ENCODE data around the gene CLGN. TPM values are rescaled to one million over a fixed set of nuclear protein-coding genes. Genes with fewer than 3 reads are reported as not detected.

CLGN gene
- total RNA-seq, 1 donor from 2014 or later: not detected

DNA sequence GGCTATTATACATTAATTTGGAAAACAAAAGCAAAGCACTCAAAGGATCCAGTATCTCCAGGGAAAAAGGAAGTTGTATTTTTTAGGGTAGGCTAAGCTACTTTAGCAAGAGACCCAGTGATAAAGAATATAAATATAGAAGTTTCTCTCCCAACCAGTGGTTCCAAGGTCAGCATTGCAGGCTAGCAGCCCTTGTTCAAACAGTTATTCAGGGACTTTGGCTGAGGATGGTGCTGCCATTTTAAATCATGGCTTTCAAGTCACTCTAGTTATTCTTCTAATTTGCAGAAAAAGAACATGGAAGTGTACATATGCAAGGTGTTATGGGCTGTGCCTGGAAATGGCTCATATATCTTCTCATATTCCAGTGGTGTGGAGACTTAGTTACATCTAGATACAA, 44.7 kb downstream of the CLGN start:
- DNase-seq (ENCODE audit: low spot score): no peak

DNA sequence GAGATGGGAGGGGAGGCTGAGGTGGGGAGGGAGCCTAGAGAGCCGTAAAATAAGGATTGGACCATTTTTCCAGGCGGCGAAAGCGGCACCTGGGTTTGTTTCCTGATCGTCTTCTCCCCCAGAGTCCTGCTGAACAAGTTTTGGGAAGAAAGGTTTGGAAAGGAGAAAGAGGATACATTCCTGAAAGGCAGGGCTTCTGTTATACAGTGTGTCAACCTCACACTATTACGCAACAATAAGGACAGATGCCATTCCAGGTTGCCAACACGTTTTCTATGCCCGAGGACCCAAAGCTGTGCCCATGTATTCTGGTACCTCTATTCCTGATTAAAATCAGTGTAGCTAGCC, 53.3 kb downstream of the CLGN start:
- DNase-seq (ENCODE audit: low spot score): no peak

DNA sequence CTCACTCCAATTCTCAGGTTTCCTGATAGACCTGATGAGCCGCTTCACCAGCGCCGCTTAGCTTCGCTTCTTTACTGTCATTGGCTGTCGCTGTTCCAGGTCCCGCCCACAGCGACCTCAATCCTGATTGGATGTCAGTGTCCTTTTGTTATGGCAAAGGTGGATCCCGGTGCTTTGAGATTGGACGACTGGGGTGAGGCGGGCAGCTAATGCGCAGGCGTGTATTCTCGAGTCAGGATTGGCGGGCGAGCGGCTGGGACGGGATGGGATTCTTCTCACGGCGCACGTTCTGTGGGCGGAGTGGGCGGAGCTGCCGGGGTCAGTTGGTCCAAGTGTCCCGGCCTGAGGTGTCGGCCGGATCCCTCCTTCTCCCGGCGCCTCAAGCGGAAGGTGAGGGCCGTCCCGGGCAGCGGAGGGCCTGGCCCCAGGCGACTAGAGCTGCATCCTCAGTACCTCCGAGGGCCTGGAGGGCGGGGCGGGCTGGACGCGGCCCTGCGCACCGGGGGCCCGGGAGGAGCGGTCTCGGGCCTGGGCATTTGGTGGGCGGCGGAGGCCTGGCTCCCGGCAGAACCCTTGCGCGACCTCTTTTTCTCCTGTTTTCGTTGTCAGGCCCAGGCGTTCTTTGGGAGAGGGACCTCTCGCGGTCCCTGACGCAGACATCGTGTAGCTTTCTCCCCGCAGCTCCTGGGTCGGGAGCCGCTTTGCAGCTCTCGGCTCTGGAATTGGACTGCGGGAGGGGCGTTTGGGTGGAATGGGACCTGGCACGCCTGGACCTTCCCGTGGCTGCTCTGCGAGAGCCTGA, 53.9 kb downstream of the CLGN start, which contains the start of gene SCOC:
Gene SCOC (plus strand): TSS at position 319 of the 802 bp plus-strand sequence. CDS start 5,525 bp downstream, outside the sequence.
- DNase-seq (ENCODE audit: low spot score): peak; percentile 99

DNA sequence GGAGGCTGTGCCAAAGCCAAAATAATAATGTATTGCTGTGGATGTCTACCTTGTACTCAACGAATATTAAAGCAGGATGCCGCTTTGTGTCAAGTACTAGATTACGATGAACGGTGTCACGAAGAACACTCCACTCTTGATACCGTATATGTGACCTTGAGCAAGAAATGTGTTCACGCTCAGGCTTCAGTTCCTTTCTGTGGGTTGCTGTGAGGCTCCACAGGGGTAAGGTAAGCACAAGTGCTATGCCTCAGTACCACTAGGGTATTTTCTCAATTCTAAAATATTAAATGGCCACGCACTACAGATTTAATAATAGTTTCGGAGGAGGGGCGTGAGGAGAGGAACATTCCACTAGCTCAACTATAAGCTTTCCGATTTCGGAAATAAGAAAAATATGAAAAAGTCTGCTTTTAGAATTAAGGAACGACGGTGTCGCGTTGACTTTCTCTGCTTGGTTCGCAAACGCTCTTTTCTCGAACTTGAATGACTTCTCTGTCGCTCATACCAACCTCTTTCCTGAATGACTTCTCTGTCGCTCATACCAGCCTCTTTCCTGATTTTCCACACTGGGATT, 54.6 kb downstream of the CLGN start:
- DNase-seq (ENCODE audit: low spot score): no peak

DNA sequence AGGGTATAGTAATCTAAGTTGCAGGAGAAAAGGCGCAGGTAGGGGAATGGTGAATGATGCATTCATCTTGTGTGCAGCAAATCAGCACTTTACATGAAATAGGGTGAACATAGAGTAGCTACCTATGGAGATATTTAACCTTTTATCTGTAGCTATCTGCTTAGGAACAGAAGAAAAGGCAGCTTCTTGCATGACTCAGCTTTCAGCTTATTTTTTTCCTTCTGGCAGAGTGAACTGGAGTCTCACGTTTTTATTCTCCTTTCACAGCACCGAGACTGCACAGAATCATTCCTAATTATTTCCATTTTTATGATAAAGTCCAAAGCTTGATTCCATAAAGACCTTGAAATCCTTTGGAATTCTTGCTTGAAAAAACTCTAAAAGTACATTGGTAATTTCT, 58.8 kb downstream of the CLGN start:
- no peak for DNase-seq (ENCODE audit: low spot score)

DNA sequence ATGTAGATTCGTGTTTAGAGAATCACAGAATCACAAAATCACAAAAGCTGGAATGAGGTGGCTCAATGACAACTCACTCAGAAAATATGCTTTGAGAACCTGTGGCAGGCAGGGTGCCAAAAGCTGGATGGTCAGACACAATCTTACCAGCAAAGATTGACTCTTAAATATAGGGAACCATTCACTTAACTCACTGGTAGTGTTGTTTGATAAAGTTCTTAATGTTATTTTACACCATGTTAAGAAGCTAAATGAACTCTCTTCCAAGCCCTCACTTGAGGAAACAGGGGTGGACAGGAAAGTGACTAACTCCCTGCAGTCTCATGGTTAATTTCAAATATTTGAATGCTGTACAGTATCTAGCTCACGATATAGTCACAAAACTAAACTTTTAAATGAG, 59.7 kb downstream of the CLGN start:
- no peak for DNase-seq (ENCODE audit: low spot score)

DNA sequence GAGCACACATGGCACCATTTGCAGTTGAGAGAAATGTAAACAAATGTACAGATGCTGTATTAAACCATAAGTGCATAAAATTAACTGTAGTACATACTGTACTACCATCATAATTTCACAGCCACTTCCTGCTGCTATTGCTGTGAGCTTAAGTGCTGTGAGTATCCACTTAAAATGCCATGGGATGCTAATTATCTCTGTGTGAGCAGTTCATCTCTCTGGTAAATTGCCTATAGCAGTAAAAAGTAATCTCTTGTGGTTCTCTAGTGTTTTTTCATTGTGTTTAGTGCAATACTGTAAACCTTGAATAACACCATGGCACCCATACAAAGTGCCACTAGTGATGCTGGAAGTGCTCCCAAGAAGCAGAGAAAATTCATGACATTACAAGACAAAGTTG, 63.9 kb downstream of the CLGN start:
- no peak for DNase-seq (ENCODE audit: low spot score)

DNA sequence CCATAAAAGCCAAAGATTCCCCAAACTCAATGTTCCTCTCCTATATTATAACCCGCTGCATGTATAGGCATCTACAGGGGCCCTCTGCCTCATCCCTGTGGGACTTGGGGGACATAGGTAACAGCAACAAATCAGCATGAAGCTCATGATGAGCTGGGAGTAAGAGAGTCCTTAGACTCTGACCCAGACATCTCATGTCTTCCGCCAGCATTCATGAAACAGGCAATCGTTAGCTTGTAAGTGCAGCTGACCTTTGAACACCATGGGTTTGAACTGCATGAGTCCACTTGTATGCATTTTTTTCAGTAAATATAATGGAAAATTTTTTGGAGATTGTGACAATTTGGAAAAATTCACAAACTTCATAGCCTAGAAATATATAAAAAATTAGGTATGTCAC, 64.4 kb downstream of the CLGN start:
- DNase-seq (ENCODE audit: low spot score): no peak

DNA sequence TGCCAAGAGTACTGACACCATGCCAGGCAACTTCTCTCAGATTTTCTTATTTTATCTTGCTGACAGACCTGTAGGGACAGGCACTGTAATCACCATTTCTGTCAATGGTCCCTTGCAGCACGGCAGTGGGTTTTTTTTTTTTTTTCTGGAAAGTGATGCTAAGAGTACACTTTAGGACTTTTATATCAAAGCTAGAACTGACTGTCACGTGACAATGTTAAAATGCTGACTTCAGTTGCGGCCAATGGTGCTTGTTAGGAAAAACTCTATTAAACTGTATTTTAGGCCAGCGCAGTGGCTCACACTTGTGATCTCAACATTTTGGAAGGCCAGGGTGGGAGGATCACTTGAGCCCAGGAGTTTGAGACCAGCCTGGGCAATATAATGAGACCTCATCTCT, 66.3 kb downstream of the CLGN start:
- DNase-seq (ENCODE audit: low spot score): no peak

DNA sequence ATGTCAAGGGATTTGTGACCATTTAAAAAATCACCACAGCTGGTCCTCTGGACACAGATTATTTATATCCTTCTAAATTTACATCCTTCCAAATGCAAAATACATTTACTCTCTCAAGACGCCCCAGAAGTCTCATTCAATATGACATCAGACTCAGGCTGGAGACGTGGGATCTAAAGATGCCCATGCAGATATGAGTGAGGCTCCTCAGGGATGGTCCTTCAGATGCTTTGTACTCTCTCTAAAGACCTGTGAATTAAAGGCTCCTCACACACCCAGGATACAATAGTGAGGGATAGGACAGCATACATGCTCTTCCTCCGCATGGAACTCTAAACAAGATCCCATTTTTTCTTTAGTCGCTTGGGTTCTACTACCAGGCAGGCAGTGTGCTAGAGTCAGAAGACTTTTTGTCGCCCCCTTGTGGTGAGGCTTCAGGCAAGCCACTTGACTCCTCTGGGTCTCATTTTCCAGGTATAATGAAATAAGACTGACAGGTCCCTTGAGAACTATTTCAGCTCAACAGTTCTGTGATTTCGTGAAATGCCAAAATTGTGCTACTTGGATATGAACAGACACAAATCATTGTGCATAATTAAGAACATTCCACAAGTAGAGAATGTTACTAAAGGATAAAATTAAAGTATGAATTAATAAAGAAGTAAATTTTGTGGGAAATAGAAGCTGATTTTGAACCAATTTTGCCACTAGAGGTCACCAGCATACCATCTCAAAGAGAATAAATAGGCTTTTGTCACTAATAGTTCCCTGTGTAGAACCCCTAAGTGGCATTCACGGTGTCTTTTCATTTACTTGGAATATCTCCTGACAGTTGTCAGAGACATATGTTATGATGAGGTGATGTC, 67.7 kb downstream of the CLGN start:
- DNase-seq (ENCODE audit: low spot score): no peak

DNA sequence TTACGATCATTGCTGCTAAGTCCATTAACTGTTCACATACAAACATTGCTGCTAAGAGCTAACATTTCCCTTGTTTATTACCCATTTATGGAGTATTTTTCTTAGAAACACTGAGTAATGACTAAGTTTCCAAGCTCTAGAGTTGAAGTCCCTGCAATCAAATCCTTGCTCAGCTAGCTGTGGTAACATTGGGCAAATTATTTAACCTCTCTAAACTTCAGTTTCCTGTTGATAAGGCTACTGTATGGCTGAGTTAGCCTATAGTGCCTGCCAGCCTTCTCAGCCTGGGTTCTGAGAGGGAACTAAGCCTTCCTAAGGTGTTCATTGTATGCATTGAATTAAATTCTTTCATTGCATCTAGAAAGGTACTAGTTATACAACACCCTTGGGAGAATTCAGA, 69.2 kb downstream of the CLGN start:
- DNase-seq (ENCODE audit: low spot score): no peak

DNA sequence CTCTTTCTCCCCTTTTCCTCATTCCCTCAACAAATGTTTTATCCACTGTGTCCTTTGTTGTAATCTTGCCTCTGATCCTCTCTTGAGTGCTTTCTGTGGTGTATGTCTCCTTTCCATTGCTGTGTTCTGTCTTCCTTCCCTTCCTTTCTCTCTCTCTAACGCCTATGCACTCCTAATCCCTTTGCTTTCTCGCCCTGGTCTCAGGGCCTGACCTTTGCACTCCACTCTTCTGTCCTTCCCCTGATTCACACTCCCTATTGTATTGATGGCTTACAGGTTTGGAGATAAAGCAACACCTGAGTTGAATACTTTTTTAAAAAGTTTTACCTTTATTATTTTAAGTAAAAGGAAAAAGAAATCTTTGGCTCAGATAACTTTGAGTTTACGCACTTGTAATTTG, 69.6 kb downstream of the CLGN start:
- no peak for DNase-seq (ENCODE audit: low spot score)

DNA sequence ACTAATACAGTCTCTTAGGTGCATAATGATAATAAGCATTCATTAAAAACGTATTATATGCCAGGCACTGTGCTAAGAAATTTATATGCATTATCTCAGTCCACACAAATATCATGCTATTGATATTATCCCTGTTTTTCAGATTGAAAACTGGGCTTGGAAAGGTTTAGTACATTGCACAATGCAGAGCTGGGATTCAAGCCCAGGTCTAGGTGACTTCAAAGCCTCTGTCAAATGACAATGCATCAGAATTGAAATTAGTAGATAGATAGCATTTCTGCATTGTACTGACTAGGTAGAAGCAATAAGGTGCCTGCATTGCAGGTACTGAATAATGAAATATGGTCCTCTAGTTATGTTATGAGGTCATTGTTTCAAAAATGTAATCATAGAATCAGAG, 72.2 kb downstream of the CLGN start:
- no peak for DNase-seq (ENCODE audit: low spot score)

DNA sequence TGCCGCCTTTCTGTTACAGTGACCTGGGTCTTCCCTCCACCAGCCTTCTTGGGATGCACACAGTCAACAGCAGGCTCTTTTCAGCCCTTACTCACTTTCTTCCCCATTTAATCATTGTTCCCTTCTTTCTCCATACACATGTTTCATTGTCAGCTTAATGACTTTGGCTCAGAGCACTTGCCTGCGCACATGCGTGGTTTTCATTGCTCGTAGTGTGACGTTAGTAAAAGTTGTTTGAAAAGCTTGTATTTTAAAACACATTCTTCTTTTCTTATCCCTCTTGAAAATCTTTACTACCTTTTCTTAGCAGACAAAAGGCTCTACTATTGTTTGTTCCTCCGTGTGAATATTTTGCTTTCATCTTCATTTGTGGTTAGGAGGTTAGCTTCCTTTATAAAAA, 73.7 kb downstream of the CLGN start:
- DNase-seq (ENCODE audit: low spot score): no peak

DNA sequence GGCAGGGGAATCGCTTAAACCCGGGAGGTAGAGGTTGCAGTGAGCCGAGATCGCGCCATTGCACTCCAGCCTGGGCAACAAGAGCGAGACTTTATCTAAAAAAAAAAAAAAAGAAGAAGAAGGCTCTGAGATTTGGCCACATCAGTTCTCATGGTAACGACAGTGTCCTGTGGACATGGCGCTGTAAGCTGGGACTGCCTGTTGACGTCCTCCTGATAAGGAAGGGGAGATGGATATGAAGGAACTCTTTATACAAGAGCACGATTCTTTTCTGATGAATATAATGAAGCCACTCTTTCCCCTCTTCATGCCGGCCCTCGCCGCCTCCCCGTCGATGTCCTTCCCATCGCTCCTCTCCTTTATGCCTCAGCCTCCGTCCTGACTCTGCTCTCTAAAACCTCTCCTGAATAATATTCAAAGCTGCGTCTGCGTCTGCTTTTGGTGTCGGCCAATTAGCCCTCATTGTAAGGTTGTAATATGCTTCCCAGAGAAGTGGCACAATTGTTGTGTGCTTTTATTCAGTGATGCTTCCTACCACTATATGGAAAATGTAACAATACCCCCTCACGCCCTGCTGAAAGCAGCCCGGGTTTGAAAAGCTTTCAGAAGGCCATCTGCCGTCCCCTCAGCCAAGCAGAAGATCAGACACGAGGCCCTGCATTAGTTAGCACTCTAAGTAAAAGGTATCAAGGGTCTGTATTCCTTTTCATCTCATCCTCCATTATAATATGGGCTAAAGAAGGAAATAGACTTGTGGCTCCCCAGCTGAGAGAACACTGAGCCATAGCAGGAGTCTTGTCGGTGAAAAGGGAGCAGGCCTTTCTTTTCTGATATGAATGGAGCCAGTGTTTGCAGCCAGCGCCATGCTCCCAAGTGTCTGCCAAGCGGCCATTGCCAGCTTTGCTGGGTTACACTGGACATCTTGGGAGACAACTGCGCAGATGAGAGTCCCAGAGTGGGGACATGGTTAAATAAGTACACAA, 76.1 kb downstream of the CLGN start:
- no peak for DNase-seq (ENCODE audit: low spot score)

DNA sequence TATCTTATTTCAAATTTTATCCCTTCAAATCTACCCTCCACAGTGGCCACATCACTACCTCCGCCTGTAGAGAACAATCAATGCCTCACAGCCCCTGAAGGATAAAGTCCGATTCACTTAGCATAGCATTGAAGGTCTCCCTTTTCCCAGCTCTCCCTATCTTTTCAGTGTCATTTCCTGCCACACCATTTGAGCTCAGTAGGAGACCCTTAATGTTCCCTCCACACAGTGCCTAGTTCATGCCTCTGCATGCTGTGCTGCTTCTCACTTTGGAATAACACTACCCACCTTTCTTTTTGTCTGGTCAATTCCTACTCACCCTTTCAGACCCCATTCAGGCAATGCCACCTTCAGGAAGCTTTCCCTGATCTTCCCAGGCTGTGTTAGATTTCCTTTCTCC, 77.6 kb downstream of the CLGN start:
- no peak for DNase-seq (ENCODE audit: low spot score)

DNA sequence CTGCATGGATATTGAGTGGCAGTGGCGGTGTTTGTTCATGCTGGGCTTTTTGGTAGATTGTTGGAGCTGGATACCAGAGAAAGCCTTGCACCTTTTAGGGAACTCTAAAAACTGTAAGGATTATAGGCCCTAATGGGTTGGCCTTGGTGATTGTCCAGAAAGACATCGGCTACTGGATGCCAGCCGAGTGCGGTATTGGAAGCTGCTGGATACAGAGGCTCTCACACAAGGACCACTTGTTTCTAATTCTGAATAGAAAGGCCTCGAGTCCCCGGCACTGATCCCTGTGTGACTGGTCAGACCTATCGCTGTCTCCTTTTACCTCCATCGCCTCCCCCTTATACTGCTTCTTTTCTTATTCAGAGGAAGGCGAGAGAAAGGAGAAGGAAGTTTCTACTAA, 81.3 kb downstream of the CLGN start:
- no peak for DNase-seq (ENCODE audit: low spot score)

DNA sequence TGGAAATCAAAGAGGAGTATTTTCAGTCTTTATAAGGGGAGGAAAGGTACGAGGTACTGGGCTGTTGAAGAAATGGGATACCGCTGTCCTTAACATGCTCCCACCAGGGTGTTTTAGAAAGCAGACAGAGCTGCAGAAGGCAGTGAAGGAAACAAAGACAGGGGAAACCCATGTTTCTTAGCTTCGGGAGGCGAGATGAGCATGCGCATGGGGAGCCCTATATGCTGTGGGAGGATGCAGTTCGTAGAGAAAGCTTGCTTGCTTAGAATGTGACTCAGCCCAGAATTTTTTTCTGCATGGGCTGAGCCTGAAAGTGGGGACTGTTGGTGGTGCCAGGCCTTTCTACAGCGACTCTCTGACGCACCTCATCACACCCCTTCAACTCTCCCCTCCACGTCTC, 82.8 kb downstream of the CLGN start:
- no peak for DNase-seq (ENCODE audit: low spot score)

DNA sequence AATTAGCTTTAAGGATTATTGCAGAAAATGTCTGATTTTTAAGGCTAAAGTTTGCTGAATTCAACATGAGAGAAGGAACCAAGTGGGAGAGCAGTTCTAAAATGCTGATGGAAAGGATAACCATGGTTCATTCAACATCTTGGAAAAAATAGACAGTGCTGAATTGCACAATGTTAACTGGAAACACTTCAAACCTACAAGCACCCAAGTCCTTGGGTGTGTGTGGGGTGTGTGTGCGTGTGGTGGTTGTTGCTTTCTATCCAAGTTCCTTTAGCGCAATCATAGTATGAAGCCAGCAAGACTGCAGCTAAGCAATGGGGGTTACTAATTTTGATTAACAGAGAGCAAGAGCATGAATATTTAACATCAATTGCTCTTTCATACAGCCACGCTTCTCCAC, 83.3 kb downstream of the CLGN start:
- DNase-seq (ENCODE audit: low spot score): no peak

DNA sequence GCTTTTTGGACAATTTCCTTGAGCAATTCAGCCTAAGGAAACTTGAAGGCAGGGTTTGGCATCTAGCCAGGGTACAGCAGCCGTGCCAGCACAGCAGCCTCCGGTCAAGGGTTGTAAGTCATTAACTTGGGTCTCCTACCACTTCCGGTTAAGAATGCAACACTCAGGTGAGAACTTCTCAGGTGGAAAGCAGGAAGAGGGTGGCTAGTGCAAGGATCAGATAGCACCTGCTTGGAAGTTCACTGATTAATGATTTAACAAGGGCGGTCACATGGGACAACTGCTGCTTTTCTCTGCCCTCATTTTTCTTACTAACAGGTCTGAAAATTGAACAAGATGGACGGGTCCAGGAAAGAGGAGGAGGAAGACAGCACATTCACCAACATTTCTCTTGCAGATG, 84.1 kb downstream of the CLGN start:
- DNase-seq (ENCODE audit: low spot score): no peak

DNA sequence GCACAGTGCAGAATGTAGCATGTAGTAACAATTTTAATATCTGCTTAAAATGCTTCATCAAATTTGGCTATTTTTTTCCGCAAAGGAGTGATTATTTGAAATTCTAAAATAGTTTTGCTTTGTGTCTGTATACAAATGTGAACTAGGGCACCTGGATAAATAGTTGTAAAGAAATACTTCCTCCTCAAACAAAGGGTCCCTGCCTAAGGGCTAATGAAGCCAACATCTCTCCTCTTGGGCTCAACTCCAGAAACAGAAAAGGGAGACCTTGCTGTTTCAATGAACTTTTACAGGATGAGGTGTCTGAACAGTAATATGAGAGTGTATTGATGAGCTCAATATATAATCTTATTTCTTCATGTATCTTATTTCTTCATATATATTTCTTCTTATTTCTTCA, 84.8 kb downstream of the CLGN start:
- DNase-seq (ENCODE audit: low spot score): no peak

Data from mesenteric fat pad (tissue), 1 donor.